Astrocyte (in vitro differentiated cells and primary cell): Measurements from ENCODE around the gene CLTRN. TPM values are rescaled to one million over a fixed set of nuclear protein-coding genes. Genes with fewer than 3 reads are reported as not detected.

Source experiments
- DNase-seq: peaks from one replicate; pipeline ENCODE4 v3.0.0-alpha.2; 2010; ENCODE audit warnings: low read depth
- FAIRE-seq: peaks from 2 replicates; lab custom pipeline; 2011; peaks lifted over from hg19 to GRCh38; lab: Jason Lieb, UNC
- H2AFZ ChIP-seq: 2 replicates; pipeline ENCODE4 v1.6.0; 2012; ENCODE audit warnings: low read depth, low read length, inconsistent platforms
- H3K27ac ChIP-seq: 2 replicates; pipeline ENCODE4 v1.5.1; 2011; ENCODE audit warnings: low read depth, low read length, inconsistent platforms
- H3K27me3 ChIP-seq: 2 replicates; pipeline ENCODE4 v1.6.0; 2011; ENCODE audit warnings: low read length, inconsistent platforms; ENCODE audit not compliant: insufficient read depth
- H3K36me3 ChIP-seq: 2 replicates; pipeline ENCODE4 v1.5.1; 2011; ENCODE audit warnings: low read length, inconsistent platforms; ENCODE audit not compliant: insufficient read depth
- H3K4me1 ChIP-seq: 2 replicates; pipeline ENCODE4 v1.5.1; 2011; ENCODE audit warnings: low read length, inconsistent platforms; ENCODE audit not compliant: insufficient read depth
- H3K4me2 ChIP-seq: 2 replicates; pipeline ENCODE4 v1.6.0; 2012; ENCODE audit warnings: low read length, inconsistent platforms
- H3K4me3 ChIP-seq: 2 replicates; pipeline ENCODE4 v1.5.1; 2011; ENCODE audit warnings: low read depth, mild to moderate bottlenecking, low read length, inconsistent platforms; ENCODE audit not compliant: insufficient read depth
- H3K79me2 ChIP-seq: 2 replicates; pipeline ENCODE4 v1.6.0; 2012; ENCODE audit warnings: mild to moderate bottlenecking, low read length, inconsistent platforms; ENCODE audit not compliant: insufficient read depth
- H3K9ac ChIP-seq: 2 replicates; pipeline ENCODE4 v1.6.0; 2012; ENCODE audit warnings: mild to moderate bottlenecking, low read length, inconsistent platforms
- H3K9me3 ChIP-seq: 2 replicates; pipeline ENCODE4 v1.5.1; 2012; ENCODE audit warnings: low read depth, mild to moderate bottlenecking, low read length, inconsistent platforms; ENCODE audit not compliant: insufficient read depth
- H4K20me1 ChIP-seq: 2 replicates; pipeline ENCODE4 v1.6.0; 2012; ENCODE audit warnings: low read length, inconsistent platforms; ENCODE audit not compliant: insufficient read depth
- H3K27ac Mint-ChIP-seq: one replicate; pipeline ENCODE4 v1.8.0; 2021; ENCODE audit warnings: mild to moderate bottlenecking, mixed read lengths; ENCODE audit not compliant: unreplicated experiment
- H3K27me3 Mint-ChIP-seq: one replicate; pipeline ENCODE4 v1.8.0; 2021; ENCODE audit warnings: low read depth, mixed read lengths; ENCODE audit not compliant: unreplicated experiment
- H3K36me3 Mint-ChIP-seq: one replicate; pipeline ENCODE4 v1.8.0; 2021; ENCODE audit warnings: low read depth, mixed read lengths; ENCODE audit not compliant: unreplicated experiment
- H3K4me1 Mint-ChIP-seq: one replicate; pipeline ENCODE4 v1.8.0; 2021; ENCODE audit warnings: low read depth, mixed read lengths; ENCODE audit not compliant: unreplicated experiment
- H3K4me3 Mint-ChIP-seq: one replicate; pipeline ENCODE4 v1.8.0; 2021; ENCODE audit warnings: mild to moderate bottlenecking, moderate library complexity, mixed read lengths; ENCODE audit not compliant: unreplicated experiment
- H3K9me3 Mint-ChIP-seq: one replicate; pipeline ENCODE4 v1.8.0; 2021; ENCODE audit warnings: mild to moderate bottlenecking, mixed read lengths; ENCODE audit not compliant: unreplicated experiment
- EZH2 ChIP-seq: IDR thresholded peaks from 2 replicates; pipeline ENCODE4 v1.6.1; 2012; ENCODE audit warnings: mild to moderate bottlenecking, low read length, inconsistent platforms; ENCODE audit not compliant: insufficient read depth
- total RNA-seq: library from RNA; stranded (reverse); gene quantifications from 2 replicates; pipeline ENCODE4 v1.2.1, GENCODE V29; 2021
- TF ChIP-seq, protein P1 (sequence below): IDR thresholded peaks from 2 replicates; pipeline ENCODE4 v1.5.1; 2011; ENCODE audit warnings: low read depth, mild to moderate bottlenecking, inconsistent platforms, low read length, moderate library complexity; ENCODE audit not compliant: insufficient read depth

CLTRN gene
- total RNA-seq, 1 donor from 2014 or later, result 1.2 TPM

DNA sequence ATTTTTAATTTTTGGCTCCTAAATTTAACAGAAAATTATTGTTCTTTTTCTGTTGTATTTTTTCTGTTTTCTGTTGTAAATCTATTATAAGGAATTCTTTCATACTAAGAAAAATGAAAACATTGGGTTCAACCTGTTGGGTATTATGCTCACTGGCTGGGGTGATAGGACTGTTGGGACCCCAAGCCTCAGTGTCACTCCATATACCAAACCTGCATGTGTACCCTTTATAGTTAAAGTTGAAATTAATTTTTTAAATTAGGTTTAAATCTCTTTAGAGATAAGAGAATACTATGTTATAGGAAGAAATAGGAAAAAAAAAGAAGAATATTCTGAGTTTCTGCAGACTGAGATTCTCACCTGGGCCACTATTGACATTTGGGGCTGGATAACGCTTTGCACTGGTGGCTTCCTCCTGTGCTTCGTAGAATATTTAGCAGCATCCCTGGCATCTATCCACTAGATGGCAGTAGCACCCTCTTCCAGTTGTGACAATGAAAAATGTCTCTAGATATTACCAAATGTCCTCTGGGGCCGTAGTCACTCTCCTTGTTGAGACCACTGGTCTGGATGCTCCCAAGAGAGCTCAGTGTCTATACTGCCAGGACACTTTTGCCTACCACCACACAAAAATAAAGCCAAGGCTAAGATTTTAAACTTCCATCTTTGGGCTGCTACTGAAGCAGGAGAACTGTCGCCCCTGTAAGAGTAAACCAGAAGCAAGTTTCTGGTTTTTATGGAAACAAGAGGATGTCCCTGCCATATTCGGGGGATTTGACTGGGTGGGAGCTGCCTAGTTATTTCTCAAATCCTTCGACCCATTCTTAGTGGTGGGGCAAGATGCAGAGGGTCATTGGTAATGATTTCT lies 22.4 kb upstream of the CLTRN start:
- H4K20me1 ChIP-seq, result peaks cover 16% of the 10 kb centered on the region
- H3K9me3 ChIP-seq, result no peaks in the 10 kb centered on the region
- no peaks in the 10 kb centered on the region for H3K4me1 ChIP-seq
- peaks cover 32% of the 10 kb centered on the region for H3K79me2 ChIP-seq
- H3K27ac ChIP-seq, result no peak overlapping the region
- Mint-ChIP-seq H3K27me3 (no peaks in the 10 kb centered on the region), H3K27ac (no peak overlapping the region), H3K36me3 (peaks cover 2% of the 10 kb centered on the region), H3K4me1 (no peaks in the 10 kb centered on the region), H3K4me3 (no peak overlapping the region), H3K9me3 (no peaks in the 10 kb centered on the region)
- H3K36me3 ChIP-seq, result no peaks in the 10 kb centered on the region
- DNase-seq (peak; percentile 18), FAIRE-seq (peak; percentile 99)
- no peak overlapping the region for H3K9ac ChIP-seq
- TF ChIP-seq EZH2, result no peak
- TF ChIP-seq, protein P1, sequence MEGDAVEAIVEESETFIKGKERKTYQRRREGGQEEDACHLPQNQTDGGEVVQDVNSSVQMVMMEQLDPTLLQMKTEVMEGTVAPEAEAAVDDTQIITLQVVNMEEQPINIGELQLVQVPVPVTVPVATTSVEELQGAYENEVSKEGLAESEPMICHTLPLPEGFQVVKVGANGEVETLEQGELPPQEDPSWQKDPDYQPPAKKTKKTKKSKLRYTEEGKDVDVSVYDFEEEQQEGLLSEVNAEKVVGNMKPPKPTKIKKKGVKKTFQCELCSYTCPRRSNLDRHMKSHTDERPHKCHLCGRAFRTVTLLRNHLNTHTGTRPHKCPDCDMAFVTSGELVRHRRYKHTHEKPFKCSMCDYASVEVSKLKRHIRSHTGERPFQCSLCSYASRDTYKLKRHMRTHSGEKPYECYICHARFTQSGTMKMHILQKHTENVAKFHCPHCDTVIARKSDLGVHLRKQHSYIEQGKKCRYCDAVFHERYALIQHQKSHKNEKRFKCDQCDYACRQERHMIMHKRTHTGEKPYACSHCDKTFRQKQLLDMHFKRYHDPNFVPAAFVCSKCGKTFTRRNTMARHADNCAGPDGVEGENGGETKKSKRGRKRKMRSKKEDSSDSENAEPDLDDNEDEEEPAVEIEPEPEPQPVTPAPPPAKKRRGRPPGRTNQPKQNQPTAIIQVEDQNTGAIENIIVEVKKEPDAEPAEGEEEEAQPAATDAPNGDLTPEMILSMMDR, result peak; percentile 62
- no peak overlapping the region for H3K4me3 ChIP-seq
- H3K27me3 ChIP-seq, result no peaks in the 10 kb centered on the region
- no peak overlapping the region for H3K4me2 ChIP-seq
- H2AFZ ChIP-seq, result no peak overlapping the region

DNA sequence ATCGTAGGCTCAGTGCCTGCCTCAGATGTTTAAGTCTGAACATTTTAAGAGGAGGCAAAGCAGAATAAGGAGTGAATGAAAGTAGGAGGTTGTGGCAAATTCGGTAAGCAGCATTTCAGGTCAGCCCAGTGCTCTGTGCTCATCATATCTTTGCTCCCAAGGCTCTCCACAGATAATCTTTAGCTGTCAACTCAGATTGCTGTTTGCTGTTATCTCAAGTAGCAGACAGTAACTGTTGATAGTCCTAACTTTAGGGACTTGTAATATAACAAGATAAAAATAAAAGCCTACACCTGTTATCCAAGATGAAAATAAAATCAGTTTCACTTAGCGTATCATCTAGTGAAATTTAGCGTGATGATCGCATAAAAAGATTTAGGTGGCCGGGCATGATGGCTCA lies 18.6 kb upstream of the CLTRN start:
- H3K36me3 ChIP-seq, result peaks cover 3% of the 10 kb centered on the region
- no peak overlapping the region for H3K27ac ChIP-seq
- H3K4me1 ChIP-seq, result peaks cover 14% of the 10 kb centered on the region
- FAIRE-seq (peak; percentile 65), DNase-seq (no peak)
- Mint-ChIP-seq H3K27ac (no peak overlapping the region), H3K36me3 (peaks cover 2% of the 10 kb centered on the region), H3K9me3 (no peaks in the 10 kb centered on the region), H3K27me3 (no peaks in the 10 kb centered on the region), H3K4me1 (peaks cover 9% of the 10 kb centered on the region), H3K4me3 (no peak overlapping the region)
- H3K9ac ChIP-seq, result no peak overlapping the region
- no peak overlapping the region for H3K4me3 ChIP-seq
- peaks cover 58% of the 10 kb centered on the region for H3K79me2 ChIP-seq
- TF ChIP-seq EZH2, result no peak
- TF ChIP-seq, protein P1, result no peak
- H3K9me3 ChIP-seq, result no peaks in the 10 kb centered on the region
- no peak overlapping the region for H3K4me2 ChIP-seq
- peaks cover 38% of the 10 kb centered on the region for H4K20me1 ChIP-seq
- no peaks in the 10 kb centered on the region for H3K27me3 ChIP-seq
- H2AFZ ChIP-seq, result no peak overlapping the region

- FAIRE-seq (peak; percentile 5), DNase-seq (no peak)
- H3K27ac Mint-ChIP-seq, result no peak overlapping the region
- H4K20me1 ChIP-seq, result peaks cover 42% of the 10 kb centered on the region
- TF ChIP-seq, protein P1, result no peak
- no peak for TF ChIP-seq EZH2
- H3K9ac ChIP-seq, result no peak overlapping the region
- H3K36me3 ChIP-seq, result peaks cover 3% of the 10 kb centered on the region
- H3K4me3 Mint-ChIP-seq, result no peak overlapping the region
- H3K27me3 Mint-ChIP-seq, result no peaks in the 10 kb centered on the region
- no peaks in the 10 kb centered on the region for H3K36me3 Mint-ChIP-seq
- H3K9me3 ChIP-seq, result no peaks in the 10 kb centered on the region
- H3K79me2 ChIP-seq, result peaks cover 66% of the 10 kb centered on the region
- no peak overlapping the region for H3K27ac ChIP-seq
- no peaks in the 10 kb centered on the region for H3K9me3 Mint-ChIP-seq
- no peak overlapping the region for H3K4me2 ChIP-seq
- no peaks in the 10 kb centered on the region for H3K27me3 ChIP-seq
- peaks cover 16% of the 10 kb centered on the region for H3K4me1 ChIP-seq
- H3K4me1 Mint-ChIP-seq, result peaks cover 9% of the 10 kb centered on the region
- H2AFZ ChIP-seq, result no peak overlapping the region
- H3K4me3 ChIP-seq, result no peak overlapping the region
Observed at GRCh38 chrX:15681433-15681832, 16.8 kb upstream of the CLTRN start.
